Measurements from ENCODE around the gene CAMKK1. TPM values are rescaled to one million over a fixed set of nuclear protein-coding genes. Genes with fewer than 3 reads are reported as not detected.

CAMKK1 gene
- polyA plus RNA-seq (2012; ENCODE audit: insufficient read depth, insufficient read length) = 6.5 TPM

GRCh38 chr17:3893003-3893719 is at the start of gene CAMKK1:
TSS of gene CAMKK1 (minus strand) at chr17:3893053. CDS start at chr17:3885687, 7,366 bp downstream.
- DNase-seq (ENCODE audit: low read depth, low spot score) = peak; percentile 71

GRCh38 chr17:3940965-3941698 is 48.3 kb upstream of the CAMKK1 start:
- no peak for DNase-seq (ENCODE audit: low read depth, low spot score)

More at GRCh38 chr17:3893003-3893719, at the start of gene CAMKK1:
- peak within 1 kb of the TSS; percentile 56 for H3K4me3 ChIP-seq (ENCODE audit: low read length)

GRCh38 chr17:3937359-3937758 is 44.5 kb upstream of the CAMKK1 start:
- DNase-seq (ENCODE audit: low read depth, low spot score) = no peak
- H3K4me3 ChIP-seq (ENCODE audit: low read length) = no peak overlapping the region

More at GRCh38 chr17:3940965-3941698, 48.3 kb upstream of the CAMKK1 start:
- H3K4me3 ChIP-seq (ENCODE audit: low read length) = no peak overlapping the region

GRCh38 chr17:3935825-3936355 is 43.0 kb upstream of the CAMKK1 start:
- no peak overlapping the region for H3K4me3 ChIP-seq (ENCODE audit: low read length)
- no peak for DNase-seq (ENCODE audit: low read depth, low spot score)

- no peak for DNase-seq (ENCODE audit: low read depth, low spot score)
- no peak overlapping the region for H3K4me3 ChIP-seq (ENCODE audit: low read length)
These were observed 42.3 kb upstream of the CAMKK1 start for GRCh38 chr17:3935140-3935542.

GRCh38 chr17:3929764-3930163 is 36.9 kb upstream of the CAMKK1 start:
- H3K4me3 ChIP-seq (ENCODE audit: low read length) = no peak overlapping the region
- DNase-seq (ENCODE audit: low read depth, low spot score) = no peak

GRCh38 chr17:3929181-3929580 is 36.3 kb upstream of the CAMKK1 start:
- DNase-seq (ENCODE audit: low read depth, low spot score) = no peak
- no peak overlapping the region for H3K4me3 ChIP-seq (ENCODE audit: low read length)

- no peak for DNase-seq (ENCODE audit: low read depth, low spot score)
- H3K4me3 ChIP-seq (ENCODE audit: low read length) = no peak overlapping the region
These were observed 35.6 kb upstream of the CAMKK1 start for GRCh38 chr17:3928406-3928805.

GRCh38 chr17:3927628-3928340 is 34.9 kb upstream of the CAMKK1 start:
- no peak for DNase-seq (ENCODE audit: low read depth, low spot score)
- no peak overlapping the region for H3K4me3 ChIP-seq (ENCODE audit: low read length)

- H3K4me3 ChIP-seq (ENCODE audit: low read length) = no peak overlapping the region
- no peak for DNase-seq (ENCODE audit: low read depth, low spot score)
These were observed 34.2 kb upstream of the CAMKK1 start for GRCh38 chr17:3926860-3927627.

GRCh38 chr17:3925684-3926485 is 33.0 kb upstream of the CAMKK1 start:
- H3K4me3 ChIP-seq (ENCODE audit: low read length) = no peak overlapping the region
- no peak for DNase-seq (ENCODE audit: low read depth, low spot score)

GRCh38 chr17:3924512-3925350 is 31.9 kb upstream of the CAMKK1 start:
- DNase-seq (ENCODE audit: low read depth, low spot score) = no peak
- no peak overlapping the region for H3K4me3 ChIP-seq (ENCODE audit: low read length)

GRCh38 chr17:3923466-3924190 is 30.8 kb upstream of the CAMKK1 start:
- no peak overlapping the region for H3K4me3 ChIP-seq (ENCODE audit: low read length)
- DNase-seq (ENCODE audit: low read depth, low spot score) = no peak

GRCh38 chr17:3922765-3923164 is 29.9 kb upstream of the CAMKK1 start:
- no peak overlapping the region for H3K4me3 ChIP-seq (ENCODE audit: low read length)
- no peak for DNase-seq (ENCODE audit: low read depth, low spot score)

GRCh38 chr17:3921502-3922319 is 28.9 kb upstream of the CAMKK1 start:
- H3K4me3 ChIP-seq (ENCODE audit: low read length) = no peak overlapping the region
- DNase-seq (ENCODE audit: low read depth, low spot score) = no peak

- no peak overlapping the region for H3K4me3 ChIP-seq (ENCODE audit: low read length)
- DNase-seq (ENCODE audit: low read depth, low spot score) = no peak
These were observed 28.2 kb upstream of the CAMKK1 start for GRCh38 chr17:3921006-3921405.
